Mammary epithelial cell (primary cell): Measurements from ENCODE around the gene SLC46A2.

Source experiments
- EZH2 ChIP-seq: IDR thresholded peaks from 2 replicates; pipeline ENCODE4 v1.6.1; 2012; ENCODE audit warnings: low read length, inconsistent platforms, borderline replicate concordance
- TF ChIP-seq, protein P1 (sequence below), 2 donors: IDR thresholded peaks in 1 of 2; conservative IDR thresholded peaks in 1 of 2; 2 replicates each; pipeline ENCODE4 v1.5.1; 2011 to 2012; ENCODE audit warnings: inconsistent platforms in 2 of 2, low read length in 2 of 2, mild to moderate bottlenecking in 2 of 2, control low read depth in 1 of 2, low read depth in 1 of 2; ENCODE audit not compliant: insufficient read depth in 1 of 2; ENCODE audit errors: extremely low read depth in 1 of 2

DNA sequence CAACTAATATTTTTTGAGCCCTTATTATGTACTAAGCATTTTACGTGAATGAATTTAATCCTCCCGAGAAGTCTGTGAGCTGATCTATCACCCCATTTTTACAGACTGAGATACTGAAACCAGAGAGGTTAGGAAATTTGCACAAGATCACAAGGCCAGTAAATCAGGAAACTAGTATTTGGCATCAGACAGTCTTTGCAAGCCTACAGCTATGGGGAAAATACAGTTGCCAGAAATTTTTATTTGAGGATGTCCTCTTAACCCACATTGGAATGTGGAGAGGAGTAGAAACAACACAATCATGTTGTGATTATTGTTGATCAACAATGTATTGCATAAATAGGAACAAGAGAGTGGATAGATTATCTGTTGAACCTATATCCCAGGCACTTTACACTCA, 2.3 kb upstream of the SLC46A2 start:
- TF ChIP-seq, protein P1, sequence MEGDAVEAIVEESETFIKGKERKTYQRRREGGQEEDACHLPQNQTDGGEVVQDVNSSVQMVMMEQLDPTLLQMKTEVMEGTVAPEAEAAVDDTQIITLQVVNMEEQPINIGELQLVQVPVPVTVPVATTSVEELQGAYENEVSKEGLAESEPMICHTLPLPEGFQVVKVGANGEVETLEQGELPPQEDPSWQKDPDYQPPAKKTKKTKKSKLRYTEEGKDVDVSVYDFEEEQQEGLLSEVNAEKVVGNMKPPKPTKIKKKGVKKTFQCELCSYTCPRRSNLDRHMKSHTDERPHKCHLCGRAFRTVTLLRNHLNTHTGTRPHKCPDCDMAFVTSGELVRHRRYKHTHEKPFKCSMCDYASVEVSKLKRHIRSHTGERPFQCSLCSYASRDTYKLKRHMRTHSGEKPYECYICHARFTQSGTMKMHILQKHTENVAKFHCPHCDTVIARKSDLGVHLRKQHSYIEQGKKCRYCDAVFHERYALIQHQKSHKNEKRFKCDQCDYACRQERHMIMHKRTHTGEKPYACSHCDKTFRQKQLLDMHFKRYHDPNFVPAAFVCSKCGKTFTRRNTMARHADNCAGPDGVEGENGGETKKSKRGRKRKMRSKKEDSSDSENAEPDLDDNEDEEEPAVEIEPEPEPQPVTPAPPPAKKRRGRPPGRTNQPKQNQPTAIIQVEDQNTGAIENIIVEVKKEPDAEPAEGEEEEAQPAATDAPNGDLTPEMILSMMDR (conservative IDR thresholded peaks at IDR 0.05 in 1 of 2, IDR thresholded peaks at IDR 0.05 in 1 of 2; ENCODE audit: extremely low read depth in 1 of 2, insufficient read depth in 1 of 2, low read depth in 1 of 2, low read length in 2 of 2): no peak
- TF ChIP-seq EZH2: no peak
